K562 (cell line): Measurements from ENCODE around the gene FKBP1B. TPM values are rescaled to one million over a fixed set of nuclear protein-coding genes. Genes with fewer than 3 reads are reported as not detected.

Source experiments
- CCNT2 ChIP-seq: IDR thresholded peaks from 2 replicates; pipeline ENCODE4 v1.6.1; 2011; ENCODE audit warnings: borderline replicate concordance, low read depth, mild to moderate bottlenecking, moderate library complexity, mixed read lengths, low read length; ENCODE audit not compliant: insufficient read length; ENCODE audit errors: extremely low read depth
- ETV1 ChIP-seq: fragments of 450-650 bp; conservative IDR thresholded peaks from 2 replicates; pipeline ENCODE4 v1.6.1; 2016; ENCODE audit warnings: missing genetic modification characterization, control low read depth, low read depth, missing compliant biosample characterization
- GATAD2B ChIP-seq: fragments of 450-650 bp; IDR thresholded peaks from 2 replicates; pipeline ENCODE4 v1.6.1; 2017; ENCODE audit warnings: mild to moderate bottlenecking, borderline replicate concordance
- HDAC1 ChIP-seq, 2 experiments: fragments of 450-650 bp; IDR thresholded peaks; 2 replicates each; pipeline ENCODE4 v1.6.1; 2016 to 2017; ENCODE audit warnings: inconsistent platforms in 1 of 2, mild to moderate bottlenecking in 1 of 2, moderate library complexity in 1 of 2
- JUNB ChIP-seq: fragments of 450-650 bp; formaldehyde crosslinking; conservative IDR thresholded peaks from 2 replicates; pipeline ENCODE4 v1.4.0; 2020; ENCODE audit warnings: mild to moderate bottlenecking
- MED1 ChIP-seq: sonication (generic); formaldehyde crosslinking; IDR thresholded peaks from 2 replicates; pipeline ENCODE4 v1.8.1; 2023; ENCODE audit warnings: missing genetic modification reagents, borderline replicate concordance
- RBM39 ChIP-seq: fragments of 200-400 bp; formaldehyde crosslinking; optimal IDR thresholded peaks from 2 replicates; pipeline ENCODE3; 2018; ENCODE audit warnings: low read depth, low read length
- RFX5 ChIP-seq: IDR thresholded peaks from 2 replicates; pipeline ENCODE4 v1.6.1; 2011; ENCODE audit warnings: low read depth, mild to moderate bottlenecking, improper control_type of control experiment, low read length
- SMC3 ChIP-seq: conservative IDR thresholded peaks from 2 replicates; pipeline ENCODE4 v1.6.1; 2011; ENCODE audit warnings: low read depth, low read length, improper control_type of control experiment; ENCODE audit not compliant: insufficient read depth
- ZBTB7A ChIP-seq: IDR thresholded peaks from 2 replicates; pipeline ENCODE4 v1.6.1; 2011; ENCODE audit warnings: low read depth, mild to moderate bottlenecking, low read length, moderate library complexity, borderline replicate concordance; ENCODE audit not compliant: control insufficient read depth
- ZNF134 ChIP-seq: fragments of 250-450 bp; sonication (Bioruptor Pico); conservative IDR thresholded peaks from 2 replicates; pipeline ENCODE4 v1.4.0; 2020
- ZNF224 ChIP-seq: sonication (generic); formaldehyde crosslinking; IDR thresholded peaks from 2 replicates; pipeline ENCODE4 v1.8.0; 2022; ENCODE audit warnings: mild to moderate bottlenecking, missing genetic modification reagents
- ZNF41 ChIP-seq: fragments of 250-450 bp; sonication (Bioruptor Pico); conservative IDR thresholded peaks from 2 replicates; pipeline ENCODE4 v1.4.0; 2020; ENCODE audit warnings: mild to moderate bottlenecking
- polyA plus RNA-seq, 8 experiments: library from polyadenylated mRNA; depleted of rRNA in 4 of 8; stranded (reverse) in 5 of 8; unstranded in 3 of 8; fragments of >200 nt; fragmentation: Nextera tagmentation in 2 of 8; fragmentation: Illumina TruSeq in 1 of 8; extraction: Ambion mirVana in 2 of 8; extraction: Trizol in 1 of 8; gene quantifications; 2 replicates each; pipeline versions ENCODE4 v1.2.1 to v1.2.3, GENCODE V29; 2011 to 2014; ENCODE audit warnings: inconsistent platforms in 1 of 8, missing spikeins in 1 of 8
- total RNA-seq, 7 experiments: library from RNA; depleted of rRNA in 6 of 7; stranded (reverse); fragments of >200 nt in 6 of 7; fragmentation: Illumina TruSeq in 2 of 7; extraction: Trizol in 2 of 7; gene quantifications; 2 replicates each; pipeline versions ENCODE4 v1.2.1 to v1.2.3, GENCODE V29; 2011 to 2021; ENCODE audit warnings: low replicate concordance in 1 of 7
- TF ChIP-seq, protein P1 (sequence below): fragments of 450-650 bp; IDR thresholded peaks from 2 replicates; pipeline ENCODE4 v1.6.1; 2016; ENCODE audit warnings: low read depth
- TF ChIP-seq, protein P2 (sequence below): sonication (generic); formaldehyde crosslinking; IDR thresholded peaks from 2 replicates; pipeline ENCODE4 v1.9.0; 2022; ENCODE audit warnings: mild to moderate bottlenecking, missing genetic modification reagents
- TF ChIP-seq, protein P3 (sequence below): fragments of 250-450 bp; sonication (Bioruptor Pico); IDR thresholded peaks from 2 replicates; pipeline ENCODE4 v1.5.0; 2021; ENCODE audit warnings: mild to moderate bottlenecking, borderline replicate concordance

The FKBP1B gene
- total and polyA plus RNA-seq, 9 of the 15 experiments (the other 6 are each of a cell fraction or from before 2014, with no cell fraction given) = 0.58 to 9.4 (median 1.6) TPM

DNA sequence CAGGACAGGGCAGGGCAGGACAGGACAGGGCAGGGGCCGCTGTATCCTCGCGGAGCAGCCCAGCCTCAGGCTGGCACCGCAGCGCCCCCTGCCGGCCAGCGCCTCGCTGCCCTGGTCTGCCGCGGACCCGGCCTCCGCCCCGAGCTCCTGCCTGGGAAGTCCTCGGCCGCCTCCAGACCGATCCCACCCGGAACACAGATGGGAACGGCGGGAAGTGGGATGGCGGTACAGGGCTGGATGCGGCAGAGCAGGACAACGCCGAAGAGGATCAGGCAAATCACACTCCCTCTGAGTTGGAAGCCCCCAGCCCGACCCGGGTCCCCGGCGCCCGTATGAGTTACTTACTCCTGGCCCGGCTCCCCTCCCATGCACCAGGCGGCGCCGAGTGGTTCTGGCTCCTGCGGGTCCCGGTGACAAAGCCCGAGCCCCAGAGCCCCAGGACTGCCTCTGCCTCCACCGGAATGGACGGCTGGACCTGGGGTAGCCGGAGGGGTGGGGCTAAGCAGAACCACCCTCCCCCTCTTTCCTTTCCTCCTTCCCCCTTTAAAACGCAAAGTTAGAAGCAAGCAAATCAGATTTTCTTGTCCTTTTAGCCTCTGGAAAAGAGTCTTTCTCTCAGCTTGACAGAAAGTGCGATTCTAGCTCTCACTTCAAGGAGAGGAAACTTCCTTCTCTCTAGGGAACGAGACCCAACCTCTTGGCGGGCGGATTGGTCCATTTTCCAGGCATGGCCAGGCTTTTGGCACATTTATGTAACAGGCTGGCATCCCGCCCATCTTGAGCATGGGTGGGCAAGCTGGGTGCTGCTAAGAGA, 35.1 kb downstream of the FKBP1B start, which contains the start of gene TP53I3 (continued):
- TF ChIP-seq, protein P1, sequence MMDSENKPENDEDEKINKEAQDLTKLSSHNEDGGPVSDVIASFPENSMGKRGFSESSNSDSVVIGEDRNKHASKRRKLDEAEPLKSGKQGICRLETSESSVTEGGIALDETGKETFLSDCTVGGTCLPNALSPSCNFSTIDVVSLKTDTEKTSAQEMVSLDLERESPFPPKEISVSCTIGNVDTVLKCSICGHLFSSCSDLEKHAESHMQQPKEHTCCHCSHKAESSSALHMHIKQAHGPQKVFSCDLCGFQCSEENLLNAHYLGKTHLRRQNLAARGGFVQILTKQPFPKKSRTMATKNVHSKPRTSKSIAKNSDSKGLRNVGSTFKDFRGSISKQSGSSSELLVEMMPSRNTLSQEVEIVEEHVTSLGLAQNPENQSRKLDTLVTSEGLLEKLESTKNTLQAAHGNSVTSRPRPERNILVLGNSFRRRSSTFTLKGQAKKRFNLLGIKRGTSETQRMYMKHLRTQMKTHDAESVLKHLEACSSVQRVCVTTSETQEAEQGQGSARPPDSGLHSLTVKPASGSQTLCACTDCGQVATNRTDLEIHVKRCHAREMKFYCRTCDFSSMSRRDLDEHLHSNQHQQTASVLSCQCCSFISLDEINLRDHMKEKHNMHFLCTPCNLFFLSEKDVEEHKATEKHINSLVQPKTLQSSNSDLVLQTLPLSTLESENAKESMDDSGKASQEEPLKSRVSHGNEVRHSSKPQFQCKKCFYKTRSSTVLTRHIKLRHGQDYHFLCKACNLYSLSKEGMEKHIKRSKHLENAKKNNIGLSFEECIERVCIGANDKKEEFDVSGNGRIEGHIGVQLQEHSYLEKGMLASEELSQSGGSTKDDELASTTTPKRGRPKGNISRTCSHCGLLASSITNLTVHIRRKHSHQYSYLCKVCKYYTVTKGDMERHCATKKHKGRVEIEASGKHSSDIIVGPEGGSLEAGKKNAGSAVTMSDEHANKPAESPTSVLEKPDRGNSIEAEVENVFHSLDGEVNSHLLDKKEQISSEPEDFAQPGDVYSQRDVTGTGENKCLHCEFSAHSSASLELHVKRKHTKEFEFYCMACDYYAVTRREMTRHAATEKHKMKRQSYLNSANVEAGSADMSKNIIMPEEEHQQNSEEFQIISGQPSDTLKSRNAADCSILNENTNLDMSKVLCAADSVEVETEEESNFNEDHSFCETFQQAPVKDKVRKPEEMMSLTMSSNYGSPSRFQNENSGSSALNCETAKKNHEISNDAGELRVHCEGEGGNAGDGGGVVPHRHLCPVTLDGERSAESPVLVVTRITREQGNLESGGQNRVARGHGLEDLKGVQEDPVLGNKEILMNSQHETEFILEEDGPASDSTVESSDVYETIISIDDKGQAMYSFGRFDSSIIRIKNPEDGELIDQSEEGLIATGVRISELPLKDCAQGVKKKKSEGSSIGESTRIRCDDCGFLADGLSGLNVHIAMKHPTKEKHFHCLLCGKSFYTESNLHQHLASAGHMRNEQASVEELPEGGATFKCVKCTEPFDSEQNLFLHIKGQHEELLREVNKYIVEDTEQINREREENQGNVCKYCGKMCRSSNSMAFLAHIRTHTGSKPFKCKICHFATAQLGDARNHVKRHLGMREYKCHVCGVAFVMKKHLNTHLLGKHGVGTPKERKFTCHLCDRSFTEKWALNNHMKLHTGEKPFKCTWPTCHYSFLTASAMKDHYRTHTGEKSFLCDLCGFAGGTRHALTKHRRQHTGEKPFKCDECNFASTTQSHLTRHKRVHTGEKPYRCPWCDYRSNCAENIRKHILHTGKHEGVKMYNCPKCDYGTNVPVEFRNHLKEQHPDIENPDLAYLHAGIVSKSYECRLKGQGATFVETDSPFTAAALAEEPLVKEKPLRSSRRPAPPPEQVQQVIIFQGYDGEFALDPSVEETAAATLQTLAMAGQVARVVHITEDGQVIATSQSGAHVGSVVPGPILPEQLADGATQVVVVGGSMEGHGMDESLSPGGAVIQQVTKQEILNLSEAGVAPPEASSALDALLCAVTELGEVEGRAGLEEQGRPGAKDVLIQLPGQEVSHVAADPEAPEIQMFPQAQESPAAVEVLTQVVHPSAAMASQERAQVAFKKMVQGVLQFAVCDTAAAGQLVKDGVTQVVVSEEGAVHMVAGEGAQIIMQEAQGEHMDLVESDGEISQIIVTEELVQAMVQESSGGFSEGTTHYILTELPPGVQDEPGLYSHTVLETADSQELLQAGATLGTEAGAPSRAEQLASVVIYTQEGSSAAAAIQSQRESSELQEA = no peak
- no peak for TF ChIP-seq ZNF41 (CRISPR knock-in tag)
- TF ChIP-seq HDAC1 (IDR thresholded peaks at IDR 0.05) = no peak; a peak in 1 of 4 replicates
- no peak for TF ChIP-seq ETV1 (tag)
- TF ChIP-seq, protein P2, sequence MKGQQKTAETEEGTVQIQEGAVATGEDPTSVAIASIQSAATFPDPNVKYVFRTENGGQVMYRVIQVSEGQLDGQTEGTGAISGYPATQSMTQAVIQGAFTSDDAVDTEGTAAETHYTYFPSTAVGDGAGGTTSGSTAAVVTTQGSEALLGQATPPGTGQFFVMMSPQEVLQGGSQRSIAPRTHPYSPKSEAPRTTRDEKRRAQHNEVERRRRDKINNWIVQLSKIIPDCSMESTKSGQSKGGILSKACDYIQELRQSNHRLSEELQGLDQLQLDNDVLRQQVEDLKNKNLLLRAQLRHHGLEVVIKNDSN (CRISPR knock-in tag) = no peak; the same call in 1 of the 2 replicates
- TF ChIP-seq, protein P3, sequence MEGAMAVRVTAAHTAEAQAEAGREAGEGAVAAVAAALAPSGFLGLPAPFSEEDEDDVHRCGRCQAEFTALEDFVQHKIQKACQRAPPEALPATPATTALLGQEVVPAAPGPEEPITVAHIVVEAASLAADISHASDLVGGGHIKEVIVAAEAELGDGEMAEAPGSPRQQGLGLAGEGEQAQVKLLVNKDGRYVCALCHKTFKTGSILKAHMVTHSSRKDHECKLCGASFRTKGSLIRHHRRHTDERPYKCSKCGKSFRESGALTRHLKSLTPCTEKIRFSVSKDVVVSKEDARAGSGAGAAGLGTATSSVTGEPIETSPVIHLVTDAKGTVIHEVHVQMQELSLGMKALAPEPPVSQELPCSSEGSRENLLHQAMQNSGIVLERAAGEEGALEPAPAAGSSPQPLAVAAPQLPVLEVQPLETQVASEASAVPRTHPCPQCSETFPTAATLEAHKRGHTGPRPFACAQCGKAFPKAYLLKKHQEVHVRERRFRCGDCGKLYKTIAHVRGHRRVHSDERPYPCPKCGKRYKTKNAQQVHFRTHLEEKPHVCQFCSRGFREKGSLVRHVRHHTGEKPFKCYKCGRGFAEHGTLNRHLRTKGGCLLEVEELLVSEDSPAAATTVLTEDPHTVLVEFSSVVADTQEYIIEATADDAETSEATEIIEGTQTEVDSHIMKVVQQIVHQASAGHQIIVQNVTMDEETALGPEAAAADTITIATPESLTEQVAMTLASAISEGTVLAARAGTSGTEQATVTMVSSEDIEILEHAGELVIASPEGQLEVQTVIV (CRISPR knock-in tag) = no peak
- TF ChIP-seq MED1 (CRISPR knock-in tag) = no peak
- TF ChIP-seq SMC3 = peak; percentile 61; the same call in 1 of the 2 replicates
- TF ChIP-seq ZBTB7A = peak; percentile 91
- TF ChIP-seq CCNT2 = peak; percentile 57
- TF ChIP-seq GATAD2B = peak; percentile 87
- no peak for TF ChIP-seq ZNF134 (CRISPR knock-in tag)
- TF ChIP-seq RFX5 = no peak; the same call in 1 of the 2 replicates
- TF ChIP-seq JUNB (CRISPR knock-in tag) = no peak
- TF ChIP-seq ZNF224 (CRISPR knock-in tag) = no peak
- TF ChIP-seq RBM39 = peak; percentile 16
